Prostate gland (tissue), 2 donors: ENCODE data around the gene PDZRN4.

Experiments
- POLR2A ChIP-seq: fragments of 450-650 bp; IDR thresholded peaks from one replicate; pipeline ENCODE4 v1.6.1; 2016; ENCODE audit warnings: antibody characterized with exemption, mild to moderate bottlenecking
- POLR2AphosphoS5 ChIP-seq: sonication (generic); formaldehyde crosslinking; IDR thresholded peaks from one replicate; pipeline ENCODE4 v1.6.1; 2017; ENCODE audit warnings: antibody characterized with exemption
- TF ChIP-seq, protein P1 (sequence below), 4 experiments: fragments of 200-600 bp in 2 of 4; fragments of 450-650 bp in 2 of 4; sonication (generic) in 2 of 4; IDR thresholded peaks; 1 replicate in 3 of 4; 2 replicates in 1 of 4; pipeline ENCODE4 v1.5.1; 2016 to 2019; ENCODE audit warnings: antibody characterized with exemption in 4 of 4, mild to moderate bottlenecking in 2 of 4, moderate library complexity in 2 of 4

- TF ChIP-seq, protein P1, sequence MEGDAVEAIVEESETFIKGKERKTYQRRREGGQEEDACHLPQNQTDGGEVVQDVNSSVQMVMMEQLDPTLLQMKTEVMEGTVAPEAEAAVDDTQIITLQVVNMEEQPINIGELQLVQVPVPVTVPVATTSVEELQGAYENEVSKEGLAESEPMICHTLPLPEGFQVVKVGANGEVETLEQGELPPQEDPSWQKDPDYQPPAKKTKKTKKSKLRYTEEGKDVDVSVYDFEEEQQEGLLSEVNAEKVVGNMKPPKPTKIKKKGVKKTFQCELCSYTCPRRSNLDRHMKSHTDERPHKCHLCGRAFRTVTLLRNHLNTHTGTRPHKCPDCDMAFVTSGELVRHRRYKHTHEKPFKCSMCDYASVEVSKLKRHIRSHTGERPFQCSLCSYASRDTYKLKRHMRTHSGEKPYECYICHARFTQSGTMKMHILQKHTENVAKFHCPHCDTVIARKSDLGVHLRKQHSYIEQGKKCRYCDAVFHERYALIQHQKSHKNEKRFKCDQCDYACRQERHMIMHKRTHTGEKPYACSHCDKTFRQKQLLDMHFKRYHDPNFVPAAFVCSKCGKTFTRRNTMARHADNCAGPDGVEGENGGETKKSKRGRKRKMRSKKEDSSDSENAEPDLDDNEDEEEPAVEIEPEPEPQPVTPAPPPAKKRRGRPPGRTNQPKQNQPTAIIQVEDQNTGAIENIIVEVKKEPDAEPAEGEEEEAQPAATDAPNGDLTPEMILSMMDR (IDR thresholded peaks at IDR 0.05) = no peak
- TF ChIP-seq POLR2A (no peak), POLR2AphosphoS5 (no peak)
These were observed 137.2 kb downstream of the PDZRN4 start for GRCh38 chr12:41325336-41325735.
